HG02759 (cell line): ENCODE data around the gene PDLIM5.
"Not testable (repeated sequence)": the region's sequence is repeated elsewhere in the genome, so short reads cannot be mapped to it uniquely, and the experiment has no call there.

Experiments used
- ATAC-seq: cut with Tn5 transposase; IDR thresholded peaks from one replicate; pipeline ENCODE4 v1.9.1; 2021; ENCODE audit warnings: mild to moderate bottlenecking, moderate library complexity; ENCODE audit not compliant: unreplicated experiment

The PDLIM5 gene

GRCh38 chr4:94639298-94639697 is 187.6 kb downstream of the PDLIM5 start:
- ATAC-seq: no peak

- no peak for ATAC-seq
These were observed 188.4 kb downstream of the PDLIM5 start for GRCh38 chr4:94640151-94640550.

- ATAC-seq: no peak
These were observed 190.2 kb downstream of the PDLIM5 start for GRCh38 chr4:94641702-94642560.

- no peak for ATAC-seq
These were observed 190.8 kb downstream of the PDLIM5 start for GRCh38 chr4:94642561-94642866.

GRCh38 chr4:94648699-94649098 is 197.0 kb downstream of the PDLIM5 start:
- ATAC-seq: no peak

- no peak for ATAC-seq
These were observed 197.8 kb downstream of the PDLIM5 start for GRCh38 chr4:94649381-94650133.

- ATAC-seq: no peak
These were observed 198.4 kb downstream of the PDLIM5 start for GRCh38 chr4:94650134-94650495.

- ATAC-seq: no peak
These were observed 198.9 kb downstream of the PDLIM5 start for GRCh38 chr4:94650690-94651089.

- ATAC-seq: no peak
These were observed 201.4 kb downstream of the PDLIM5 start for GRCh38 chr4:94653095-94653649.

GRCh38 chr4:94653984-94654609 is 202.4 kb downstream of the PDLIM5 start:
- no peak for ATAC-seq

- no peak for ATAC-seq
These were observed 203.0 kb downstream of the PDLIM5 start for GRCh38 chr4:94654714-94655113.

- no peak for ATAC-seq
These were observed 208.9 kb downstream of the PDLIM5 start for GRCh38 chr4:94660614-94661013.

GRCh38 chr4:94665021-94665420 is 213.3 kb downstream of the PDLIM5 start:
- ATAC-seq: not testable (repeated sequence)

- no peak for ATAC-seq
These were observed 214.0 kb downstream of the PDLIM5 start for GRCh38 chr4:94665500-94666404.

- ATAC-seq: no peak
These were observed 217.0 kb downstream of the PDLIM5 start for GRCh38 chr4:94668724-94669123.

GRCh38 chr4:94669672-94670664 is 218.2 kb downstream of the PDLIM5 start:
- no peak for ATAC-seq

GRCh38 chr4:94671113-94671512 is 219.4 kb downstream of the PDLIM5 start:
- ATAC-seq: no peak

GRCh38 chr4:94673961-94674360 is 222.2 kb downstream of the PDLIM5 start:
- ATAC-seq: no peak

- ATAC-seq: no peak
These were observed 225.2 kb downstream of the PDLIM5 start for GRCh38 chr4:94676970-94677369.
